DMS114 treated with DMSO at 0.1 percent for 48 hours (cell line): ENCODE data around the gene IGLL1.
"Not testable (repeated sequence)": the region's sequence is repeated elsewhere in the genome, so short reads cannot be mapped to it uniquely, and the experiment has no call there.

Experiments used
- DNase-seq: peaks from one replicate; lab custom pipeline; 2025; ENCODE audit not compliant: unreplicated experiment; lab: John Stamatoyannopoulos, UW

IGLL1 gene

DNA sequence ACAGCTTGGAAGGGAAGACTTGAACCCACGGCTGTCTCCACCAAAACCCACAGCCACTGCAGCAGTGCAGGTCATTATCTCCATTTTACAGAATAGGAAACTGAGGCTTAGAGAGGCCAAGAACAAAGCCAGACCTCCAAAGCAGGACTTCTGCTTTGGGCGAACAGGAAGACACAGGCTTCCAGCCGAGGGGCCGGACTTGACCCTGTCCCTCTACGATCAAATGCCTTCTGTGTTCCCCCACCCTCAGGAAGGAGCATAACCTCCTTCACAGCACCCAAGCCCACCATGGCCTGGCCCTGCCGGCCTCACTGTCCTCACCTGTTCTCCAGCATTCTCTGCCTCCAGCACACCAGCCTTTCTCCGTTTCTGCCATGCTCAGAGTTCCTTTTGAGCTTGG is 15.8 kb downstream of the IGLL1 start:
- no peak for DNase-seq

DNA sequence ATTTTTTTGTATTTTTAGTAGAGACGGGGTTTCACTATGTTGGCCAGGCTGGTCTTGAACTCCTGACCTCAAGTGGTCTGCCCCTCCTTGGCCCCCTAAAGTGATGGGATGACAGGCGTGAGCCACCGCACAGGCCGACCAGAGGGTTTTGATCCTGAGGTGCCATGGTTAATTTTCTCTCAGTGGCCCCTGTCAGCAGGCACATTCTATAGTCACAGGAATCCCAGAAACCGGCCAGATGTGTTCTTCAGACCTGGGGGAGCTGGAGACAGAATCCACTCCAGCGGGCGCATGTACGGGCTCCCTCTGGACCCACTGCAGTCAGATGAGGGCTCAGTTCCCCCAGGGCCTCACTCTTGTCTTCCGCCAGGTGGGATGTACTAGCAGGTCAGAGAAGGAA is 17.0 kb downstream of the IGLL1 start:
- DNase-seq = no peak

GRCh38 chr22:23562186-23562585 is 17.9 kb downstream of the IGLL1 start:
- no peak for DNase-seq

DNA sequence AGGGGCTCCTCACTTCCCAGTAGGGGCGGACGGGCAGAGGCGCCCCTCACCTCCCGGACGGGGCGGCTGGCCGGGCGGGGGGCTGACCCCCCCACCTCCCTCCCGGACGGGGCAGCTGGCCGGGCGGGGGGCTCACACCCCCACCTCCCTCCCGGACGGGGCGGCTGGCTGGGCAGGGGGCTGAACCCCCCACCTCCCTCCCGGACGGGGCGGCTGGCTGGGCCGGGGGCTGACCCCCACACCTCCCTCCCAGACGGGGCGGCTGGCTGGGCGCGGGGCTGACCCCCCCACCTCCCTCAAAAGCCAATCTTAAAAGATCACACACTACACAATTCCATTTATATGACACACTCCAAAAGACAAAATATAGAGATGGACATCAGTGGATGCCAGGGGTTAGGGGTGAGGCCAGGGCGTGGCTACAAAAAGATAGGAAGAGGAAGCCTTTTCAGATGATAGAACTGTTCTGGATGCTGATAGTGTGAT is 19.0 kb downstream of the IGLL1 start:
- not testable (repeated sequence) for DNase-seq

DNA sequence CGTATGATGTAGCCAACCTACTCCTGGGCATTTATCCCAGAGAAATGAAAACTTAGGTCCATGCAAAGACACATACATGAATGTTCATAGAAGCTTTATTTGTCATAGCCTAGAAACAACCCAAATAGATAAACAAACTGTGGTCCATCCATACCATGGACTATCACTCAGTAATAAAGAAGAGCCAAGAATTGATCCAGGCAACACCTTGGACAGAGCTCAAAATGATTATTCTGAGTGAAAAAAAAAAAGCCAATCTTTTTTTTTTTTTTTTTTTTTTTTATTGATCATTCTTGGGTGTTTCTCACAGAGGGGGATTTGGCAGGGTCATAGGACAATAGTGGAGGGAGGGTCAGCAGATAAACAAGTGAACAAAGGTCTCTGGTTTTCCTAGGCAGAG is 19.9 kb downstream of the IGLL1 start:
- DNase-seq = not testable (repeated sequence)

DNA sequence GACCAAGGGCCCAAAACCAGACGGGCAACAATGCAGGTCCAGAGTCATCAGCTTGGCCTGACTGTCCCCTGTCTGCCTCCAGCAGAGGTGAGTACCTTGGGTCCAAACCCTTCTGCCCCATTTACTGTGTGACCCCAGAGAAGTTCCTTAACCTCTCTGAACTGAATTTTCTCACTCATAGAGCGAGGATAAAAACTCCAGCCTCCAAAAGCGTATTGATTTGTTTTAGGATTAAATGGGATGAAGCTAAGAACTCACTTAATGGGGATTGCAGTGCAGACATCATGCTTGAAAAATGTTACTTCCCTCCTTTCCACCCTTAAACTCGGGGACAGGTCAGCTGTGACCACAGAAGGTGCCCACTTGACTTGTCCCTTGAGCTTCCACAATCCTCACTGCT is 22.6 kb downstream of the IGLL1 start:
- no peak for DNase-seq

GRCh38 chr22:23557036-23557435 is 23.1 kb downstream of the IGLL1 start:
- DNase-seq = no peak

DNA sequence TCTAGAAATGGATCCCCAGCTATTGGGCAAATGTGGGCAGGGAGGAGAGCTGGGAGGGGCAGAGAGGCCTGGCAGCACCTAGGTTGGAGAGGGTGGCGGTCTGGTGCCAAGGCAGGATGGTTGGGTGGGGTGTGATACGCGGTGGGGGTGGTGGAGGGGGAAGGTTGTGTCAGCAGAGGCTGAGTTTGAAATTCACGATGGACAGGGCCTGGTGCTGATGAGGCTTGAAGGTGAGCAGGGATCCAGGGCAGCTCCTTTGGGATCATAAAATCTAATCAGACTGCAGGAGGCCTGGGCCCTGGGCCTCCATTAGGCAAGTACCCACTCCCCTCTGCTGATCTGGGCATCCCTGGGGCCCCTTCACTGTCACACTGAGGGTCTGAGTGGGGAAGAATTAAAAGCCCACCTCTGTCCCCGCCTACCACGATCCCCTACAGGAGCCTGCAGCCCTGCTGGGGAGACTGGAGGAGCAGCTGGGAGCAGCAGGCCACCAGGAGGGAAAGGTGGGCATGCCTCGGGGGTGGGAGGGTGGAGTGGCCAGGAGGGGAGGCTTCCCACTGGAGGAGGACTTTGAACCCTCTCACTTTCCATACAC is 24.0 kb downstream of the IGLL1 start:
- DNase-seq = no peak

DNA sequence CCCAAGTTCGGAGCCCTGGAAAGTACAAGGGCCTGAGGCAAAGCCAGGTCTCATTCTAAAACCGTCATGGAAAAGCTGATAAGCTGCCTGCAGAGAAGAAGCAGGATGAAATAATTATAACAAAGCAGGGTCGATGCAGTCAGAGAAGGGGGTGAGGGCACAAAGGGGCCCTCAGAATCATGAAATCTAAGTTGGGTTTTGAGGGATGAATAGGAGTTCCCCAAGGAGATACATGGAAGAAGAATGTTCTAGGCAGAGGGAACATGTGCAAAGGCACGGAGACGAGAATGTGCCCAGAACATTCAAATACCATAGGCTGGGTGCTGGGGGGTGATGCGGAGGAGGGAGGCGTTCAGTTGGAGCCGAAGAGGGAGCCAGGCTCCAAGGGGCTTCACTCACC is 25.0 kb downstream of the IGLL1 start:
- no peak for DNase-seq

- no peak for DNase-seq
These were observed 25.9 kb downstream of the IGLL1 start for GRCh38 chr22:23553924-23554870.

DNA sequence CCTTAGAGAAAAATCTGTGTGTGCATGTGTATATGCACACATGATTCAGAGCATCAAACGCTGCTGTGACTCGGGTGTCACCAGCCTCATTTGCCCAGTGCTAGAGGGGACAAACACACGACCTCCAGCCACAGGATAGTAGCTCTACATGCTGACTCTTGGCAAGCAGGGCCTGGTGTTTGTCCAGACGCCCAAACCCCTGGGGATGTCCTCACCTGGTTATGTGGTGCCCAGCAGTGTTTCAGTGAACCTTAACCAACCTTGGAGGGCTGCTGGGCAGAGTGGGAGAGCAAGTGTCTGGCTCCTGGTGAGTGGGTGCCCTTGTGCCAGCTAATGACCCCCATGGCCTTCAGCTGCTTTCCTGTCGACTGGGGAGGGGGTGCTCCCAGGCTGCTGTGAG is 26.7 kb downstream of the IGLL1 start:
- DNase-seq = no peak

- DNase-seq = no peak
These were observed 27.5 kb downstream of the IGLL1 start for GRCh38 chr22:23552573-23552972.

DNA sequence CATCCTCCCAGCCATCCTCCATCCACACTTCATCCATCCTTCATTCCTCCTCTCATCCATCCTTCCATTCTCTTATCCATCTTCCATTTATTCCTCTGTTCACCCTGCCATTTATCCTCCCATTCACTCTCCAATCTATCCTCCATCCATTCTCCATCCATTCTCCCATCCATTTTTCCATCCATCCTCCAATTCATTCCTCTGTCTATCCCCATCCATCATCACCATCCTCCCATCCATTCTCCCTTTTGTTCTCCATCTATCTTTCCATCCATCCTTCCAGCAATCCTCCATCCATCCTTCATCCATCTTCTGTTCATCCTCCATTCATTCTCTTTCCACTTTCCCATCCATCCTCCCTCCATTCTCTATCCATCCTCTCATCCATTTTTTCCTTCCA is 28.7 kb downstream of the IGLL1 start:
- DNase-seq = no peak

- DNase-seq = no peak
These were observed 29.9 kb downstream of the IGLL1 start for GRCh38 chr22:23550049-23550650.

DNA sequence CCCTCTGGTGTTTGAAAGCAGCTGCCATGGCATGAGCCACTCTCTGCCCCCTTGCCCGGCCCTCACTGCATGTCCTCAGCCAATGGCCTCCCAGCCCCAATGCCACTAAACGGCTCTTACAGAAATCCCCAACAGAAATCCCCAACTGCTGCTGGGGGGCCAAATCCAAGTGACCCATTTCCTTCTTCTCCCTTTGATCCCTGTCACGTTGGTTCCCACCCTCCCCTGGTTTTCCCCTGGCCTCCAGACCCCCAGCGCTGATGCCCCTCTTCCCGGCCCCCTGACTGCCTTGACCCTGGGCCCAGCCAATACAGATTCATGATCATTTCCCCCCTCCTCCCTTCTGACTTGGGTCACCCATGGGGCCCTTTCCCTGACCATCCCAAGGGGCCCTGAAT is 30.9 kb downstream of the IGLL1 start:
- DNase-seq = no peak

DNA sequence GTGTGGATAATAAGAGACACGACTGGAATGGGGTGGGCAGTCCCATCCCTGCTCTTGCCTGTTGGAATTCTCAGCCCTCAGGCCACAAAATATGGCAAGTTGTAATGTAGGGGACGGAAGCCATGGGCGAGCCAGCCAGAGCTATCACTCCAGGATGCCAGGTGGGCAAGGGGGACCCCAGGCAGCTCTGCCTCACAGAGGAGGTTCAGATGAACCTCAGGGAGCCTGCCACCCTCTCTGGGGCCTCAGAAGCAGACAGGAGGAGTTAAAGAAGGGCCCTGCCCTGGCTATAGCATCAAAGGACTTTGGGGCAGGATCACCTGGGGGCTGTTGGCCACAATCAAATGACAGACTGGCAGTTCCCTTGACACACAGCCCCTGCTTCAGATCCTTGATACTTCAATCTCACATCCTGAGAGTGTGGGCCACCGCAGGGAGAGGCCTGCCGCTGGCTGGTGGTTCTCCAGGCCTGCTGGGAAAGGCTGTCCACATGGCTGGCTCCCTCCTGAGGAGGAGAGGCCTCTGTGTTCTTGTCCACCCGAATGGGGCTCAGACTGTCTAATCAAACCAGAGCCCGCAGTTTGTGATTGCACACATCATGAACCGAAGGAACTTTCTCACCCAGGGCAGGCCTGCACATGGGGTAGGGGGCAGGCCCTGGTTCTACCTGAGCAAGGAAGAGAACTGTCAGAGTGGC is 31.4 kb downstream of the IGLL1 start:
- no peak for DNase-seq

DNA sequence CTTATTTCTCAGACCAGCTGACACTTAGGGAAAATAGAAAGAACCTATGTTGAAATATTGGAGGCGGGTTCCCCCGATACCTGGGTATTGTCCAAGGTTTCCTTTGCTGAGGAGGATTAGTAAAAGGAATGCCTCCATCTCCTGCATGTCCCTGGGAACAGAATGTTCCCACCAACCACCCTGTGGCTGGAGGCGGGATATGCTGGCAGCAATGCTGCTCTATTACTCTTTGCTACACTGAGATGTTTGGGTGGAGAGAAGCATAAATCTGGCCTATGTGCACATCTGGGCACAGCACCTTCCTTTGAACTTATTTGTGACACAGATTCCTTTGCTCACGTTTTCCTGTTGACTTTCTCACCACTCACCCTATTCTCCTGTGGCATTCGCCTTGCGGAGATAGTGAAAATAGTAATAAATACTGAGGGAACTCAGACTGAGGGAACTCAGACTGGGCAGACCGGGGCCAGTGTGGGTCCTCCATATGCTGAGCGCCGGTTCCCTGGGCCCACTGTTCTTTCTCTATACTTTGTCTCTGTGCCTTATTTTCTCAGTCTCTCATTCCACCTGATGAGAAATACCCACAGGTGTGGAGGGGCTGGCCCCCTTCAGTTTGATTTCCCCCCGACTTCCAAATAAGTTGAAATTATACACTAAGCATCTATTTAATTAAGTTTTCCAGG is 32.1 kb downstream of the IGLL1 start:
- no peak for DNase-seq

- DNase-seq = not testable (repeated sequence)
These were observed 32.7 kb downstream of the IGLL1 start for GRCh38 chr22:23547382-23547781.

DNA sequence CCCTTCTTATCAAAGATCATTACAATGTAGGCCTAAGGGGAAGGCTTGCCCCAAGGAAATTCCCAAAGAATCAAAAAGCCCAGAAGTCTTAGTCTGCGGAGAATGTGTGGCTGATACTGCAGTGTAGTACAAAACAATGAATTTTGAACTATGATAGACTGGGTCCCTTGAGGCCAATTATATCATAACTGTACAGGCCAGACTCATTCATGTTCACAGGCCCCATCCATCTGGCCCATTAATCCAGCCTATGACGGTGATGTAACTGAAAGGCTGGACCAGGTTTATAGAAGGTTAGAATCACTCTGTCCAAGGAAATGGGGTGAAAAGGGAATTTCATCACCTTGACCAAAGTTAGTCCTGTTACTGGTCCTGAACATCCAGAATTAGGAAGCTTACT is 35.2 kb downstream of the IGLL1 start:
- no peak for DNase-seq

GRCh38 chr22:23543506-23544000 is 36.5 kb downstream of the IGLL1 start:
- DNase-seq = not testable (repeated sequence)

DNA sequence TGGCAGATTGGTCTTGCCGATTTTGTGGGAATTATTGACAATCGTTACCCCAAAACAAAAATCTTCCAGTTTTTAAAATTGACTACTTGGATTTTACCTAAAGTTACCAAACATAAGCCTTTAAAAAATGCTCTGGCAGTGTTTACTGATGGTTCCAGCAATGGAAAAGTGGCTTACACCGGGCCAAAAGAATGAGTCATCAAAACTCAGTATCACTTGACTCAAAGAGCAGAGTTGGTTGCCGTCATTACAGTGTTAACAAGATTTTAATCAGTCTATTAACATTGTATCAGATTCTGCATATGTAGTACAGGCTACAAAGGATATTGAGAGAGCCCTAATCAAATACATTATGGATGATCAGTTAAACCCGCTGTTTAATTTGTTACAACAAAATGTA is 37.2 kb downstream of the IGLL1 start:
- no peak for DNase-seq
